Esophagus (tissue), 2 donors: ENCODE results near the gene SCD5. TPM values are rescaled to one million over a fixed set of nuclear protein-coding genes. Genes with fewer than 3 reads are reported as not detected.

Experiments used
- H3K27ac ChIP-seq, 2 donors: one replicate each; pipeline ENCODE4 v1.5.1; 2013; ENCODE audit warnings: low read depth in 2 of 2, mild to moderate bottlenecking in 2 of 2, inconsistent platforms in 1 of 2, low read length in 1 of 2, moderate library complexity in 1 of 2
- H3K27me3 ChIP-seq, 2 donors: one replicate each; pipeline ENCODE4 v1.6.1; 2013; ENCODE audit warnings: low read length in 2 of 2, control low read depth in 1 of 2, mild to moderate bottlenecking in 1 of 2; ENCODE audit not compliant: insufficient read depth in 2 of 2, control insufficient read depth in 1 of 2
- H3K36me3 ChIP-seq, 2 donors: one replicate each; pipeline ENCODE4 v1.6.1; 2013; ENCODE audit warnings: low read length in 1 of 2; ENCODE audit not compliant: control insufficient read depth in 2 of 2, insufficient read depth in 2 of 2
- H3K4me1 ChIP-seq, 2 donors: one replicate each; pipeline ENCODE4 v1.6.1; 2013; ENCODE audit warnings: low read length in 1 of 2; ENCODE audit not compliant: control insufficient read depth in 2 of 2, insufficient read depth in 2 of 2
- H3K4me3 ChIP-seq, 2 donors: one replicate each; pipeline ENCODE4 v1.5.1; 2013; ENCODE audit warnings: low read length in 2 of 2, mild to moderate bottlenecking in 2 of 2, low read depth in 1 of 2, moderate library complexity in 1 of 2
- H3K9me3 ChIP-seq, 2 donors: one replicate each; pipeline ENCODE4 v1.6.1; 2013; ENCODE audit warnings: mild to moderate bottlenecking in 2 of 2, low read depth in 1 of 2, low read length in 1 of 2, moderate library complexity in 1 of 2; ENCODE audit not compliant: control insufficient read depth in 2 of 2, insufficient read depth in 1 of 2
- WGBS, 2 donors: extraction: QIAGEN DNeasy Blood & Tissue Kit; methylation state at CpG; one replicate each; pipeline ENCODE4 v1.1.7; 2013; 5-methylcytosine and 5-hydroxymethylcytosine counted together
- polyA plus RNA-seq, 2 donors: library from polyadenylated mRNA; stranded (reverse); fragments of 200-250 nt; gene quantifications; one replicate each; pipeline ENCODE4 v1.2.3, GENCODE V29; 2013
- donor health status: healthy with polysubstance abuse.
- donor health status: Bipolar disorder and iron deficiency.

The SCD5 gene
- polyA plus RNA-seq, 2 donors, result 2.5 to 2.9 TPM

DNA sequence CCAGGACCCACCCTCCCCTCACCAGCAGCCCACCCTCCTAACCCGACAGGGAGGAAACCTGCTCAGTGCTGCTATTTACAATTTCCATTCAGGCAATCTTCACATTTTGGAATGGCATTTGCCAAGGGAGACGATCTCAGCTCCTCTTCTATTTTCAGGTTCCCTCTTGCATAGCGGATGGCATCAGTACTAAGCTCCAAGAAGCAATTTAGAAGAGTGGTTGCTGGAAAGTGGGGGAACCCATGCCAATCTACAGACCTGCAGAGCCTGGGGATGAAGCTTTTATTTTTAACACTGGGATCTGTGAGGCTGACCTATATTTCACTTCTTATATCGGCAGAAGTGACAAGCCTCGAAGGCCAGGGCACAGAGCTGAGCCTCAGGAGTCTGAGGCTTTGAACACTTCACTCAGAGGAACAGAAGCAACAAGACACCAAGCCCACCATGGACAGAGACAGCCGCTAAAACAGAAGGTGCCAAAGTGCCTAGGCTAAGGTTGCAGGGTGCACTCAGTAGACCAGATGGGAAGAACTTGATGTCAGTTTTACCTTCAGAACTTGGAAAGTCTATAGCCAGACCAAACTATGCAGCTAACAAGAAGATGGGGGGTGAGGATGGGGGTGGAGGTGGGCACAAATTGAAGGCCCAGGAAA lies 44.0 kb downstream of the SCD5 start:
- H3K27ac ChIP-seq, result no peak overlapping the region
- no peaks in the 10 kb centered on the region for H3K9me3 ChIP-seq
- no peaks in the 10 kb centered on the region for H3K36me3 ChIP-seq
- H3K4me3 ChIP-seq, result no peak overlapping the region
- H3K4me1 ChIP-seq, result no peaks in the 10 kb centered on the region
- H3K27me3 ChIP-seq, result no peaks in the 10 kb centered on the region
- whole genome bisulfite sequencing, 2 donors, result 63 to 67% methylated on average over 6 of the region's 6 CpGs

GRCh38 chr4:82753725-82754410 lies 44.7 kb downstream of the SCD5 start:
- WGBS, 2 donors, result 24 to 27% methylated on average over 8 of the region's 8 CpGs
- H3K27ac ChIP-seq, result peak overlapping the region in 1 of 2 donors; percentile 16

GRCh38 chr4:82753238-82753637 lies 45.4 kb downstream of the SCD5 start:
- Histone ChIP-seq H3K36me3 (no peaks in the 10 kb centered on the region), H3K4me1 (no peaks in the 10 kb centered on the region), H3K27ac (no peak overlapping the region), H3K27me3 (no peaks in the 10 kb centered on the region), H3K9me3 (no peaks in the 10 kb centered on the region), H3K4me3 (no peak overlapping the region)
- 85 to 89% methylated on average over 4 of the region's 4 CpGs for WGBS, 2 donors

More at GRCh38 chr4:82753725-82754410, 44.7 kb downstream of the SCD5 start:
- Histone ChIP-seq H3K36me3 (no peaks in the 10 kb centered on the region), H3K4me1 (no peaks in the 10 kb centered on the region), H3K9me3 (no peaks in the 10 kb centered on the region), H3K4me3 (no peak overlapping the region), H3K27me3 (no peaks in the 10 kb centered on the region)

DNA sequence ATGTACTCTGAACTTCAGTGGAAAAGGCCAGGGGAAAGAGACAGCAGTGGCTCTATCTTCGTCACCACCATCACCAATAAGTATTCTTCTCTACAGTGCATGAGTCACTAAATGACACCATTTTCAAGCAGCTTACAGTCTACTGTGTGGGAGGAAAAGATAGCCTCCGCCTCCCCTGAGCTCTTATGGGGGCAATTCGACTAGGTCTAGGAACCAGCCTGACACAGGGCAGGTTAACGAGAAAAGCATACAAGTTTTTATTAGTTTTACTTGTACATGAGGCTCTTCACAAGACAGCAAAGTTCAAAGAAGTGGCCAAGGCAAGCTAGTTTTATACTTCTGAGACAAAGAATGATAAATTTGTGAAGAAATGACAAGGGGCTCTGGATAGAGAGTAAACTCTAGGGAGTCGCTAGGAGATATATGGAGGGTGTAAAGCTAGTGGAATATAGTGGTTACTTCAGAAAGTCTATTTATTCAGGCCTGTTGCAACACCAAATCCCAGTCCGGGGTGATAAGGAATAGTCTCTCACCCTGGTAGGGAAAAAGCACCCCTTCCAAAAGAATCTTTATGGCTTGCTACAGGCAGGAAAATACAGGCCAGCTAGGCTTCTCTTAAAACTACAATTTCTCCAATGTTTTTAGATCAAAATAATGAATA lies 49.7 kb downstream of the SCD5 start:
- no peaks in the 10 kb centered on the region for H3K9me3 ChIP-seq
- H3K36me3 ChIP-seq, result no peaks in the 10 kb centered on the region
- H3K27me3 ChIP-seq, result no peaks in the 10 kb centered on the region
- WGBS, 2 donors, result 90 to 91% methylated on average over 6 of the region's 6 CpGs
- peaks cover 0 to 1% of the 10 kb centered on the region in 2 donors for H3K4me1 ChIP-seq
- H3K4me3 ChIP-seq, result no peak overlapping the region
- no peak overlapping the region for H3K27ac ChIP-seq

DNA sequence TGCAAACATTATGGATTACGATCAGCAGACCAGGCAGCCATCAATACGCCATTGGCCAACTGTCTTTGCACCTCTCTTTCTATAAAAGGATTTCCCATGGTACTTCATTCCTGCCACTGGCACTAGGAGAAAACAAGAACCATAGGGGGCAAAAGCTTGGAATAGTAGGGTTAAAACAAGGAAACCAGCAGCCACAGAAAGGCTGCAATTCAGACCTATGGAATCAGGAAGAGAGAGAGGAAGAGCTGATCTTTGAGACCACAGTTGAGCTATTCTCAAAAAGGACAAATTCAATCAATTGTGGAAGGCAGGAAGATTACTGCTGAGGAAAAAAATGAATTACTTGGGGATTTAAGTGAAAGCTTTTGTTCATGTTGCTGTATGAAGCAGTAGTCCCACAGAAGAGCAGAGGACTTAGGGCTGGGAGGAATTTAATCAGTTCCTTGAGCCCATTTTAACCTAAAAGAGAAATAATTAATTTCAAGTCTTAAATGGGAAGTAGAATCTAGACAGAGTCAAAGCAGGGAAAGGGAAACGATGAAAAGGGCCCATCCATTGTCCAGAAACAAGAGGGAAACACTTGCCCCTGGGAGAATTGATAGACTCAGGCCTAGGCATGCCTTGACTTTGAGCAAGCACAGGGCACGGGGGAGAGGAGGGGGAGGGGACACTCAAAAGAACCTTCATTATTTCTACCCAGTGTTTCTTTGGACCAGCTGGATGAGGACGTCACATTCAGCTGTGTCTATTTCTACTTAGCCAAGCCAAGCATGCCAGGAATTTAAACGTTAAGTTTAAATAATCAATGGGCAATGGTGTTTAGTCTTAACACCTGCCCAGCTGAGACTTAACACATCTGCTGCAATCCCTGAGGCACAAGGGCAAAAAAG lies 50.7 kb downstream of the SCD5 start:
- no peaks in the 10 kb centered on the region for H3K36me3 ChIP-seq
- H3K27me3 ChIP-seq, result no peaks in the 10 kb centered on the region
- 57 to 67% methylated on average over 6 of the region's 6 CpGs for WGBS, 2 donors
- H3K4me3 ChIP-seq, result no peak overlapping the region
- H3K9me3 ChIP-seq, result no peaks in the 10 kb centered on the region
- H3K4me1 ChIP-seq, result peaks cover 0 to 1% of the 10 kb centered on the region in 2 donors
- no peak overlapping the region for H3K27ac ChIP-seq

DNA sequence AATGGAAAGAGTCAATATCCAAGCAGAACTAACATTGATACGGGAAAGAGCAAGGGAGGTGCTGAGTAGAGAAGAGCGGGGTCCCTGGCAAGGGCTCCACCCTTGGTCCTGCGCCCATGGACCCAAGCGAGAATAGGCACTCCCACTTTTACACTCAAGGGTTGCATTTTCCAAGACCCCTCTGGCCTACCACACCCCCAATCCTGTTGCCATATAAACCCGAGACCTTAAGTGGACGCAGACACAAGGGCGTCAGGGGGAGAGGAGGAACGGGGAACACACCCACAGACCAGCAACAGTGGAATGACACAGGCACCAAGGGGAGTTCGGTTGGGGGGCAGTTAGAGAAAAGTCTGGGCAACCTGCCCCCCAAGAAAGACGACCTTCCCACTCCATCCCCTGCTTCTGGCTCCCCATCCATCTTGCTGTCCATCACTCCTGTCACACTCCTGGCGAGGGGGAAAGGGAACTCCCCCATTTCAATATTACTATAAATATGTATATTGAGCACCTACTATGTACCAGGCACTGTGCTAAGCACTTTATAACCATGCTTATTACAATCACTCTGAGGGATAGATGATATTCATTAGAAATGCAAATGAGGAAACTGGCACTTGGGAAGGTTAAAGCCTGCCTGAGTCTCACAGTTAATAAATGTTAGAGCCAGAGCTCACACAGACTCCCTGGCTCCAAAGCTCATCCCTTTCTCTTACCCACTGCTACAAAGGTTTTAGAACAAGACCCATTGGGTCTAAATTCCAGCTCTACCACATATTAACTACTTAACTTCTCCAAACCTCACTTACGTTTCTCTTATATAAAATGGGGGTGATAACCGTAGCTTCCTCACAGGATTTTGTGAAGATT lies 51.7 kb downstream of the SCD5 start:
- Histone ChIP-seq H3K36me3 (no peaks in the 10 kb centered on the region), H3K27me3 (no peaks in the 10 kb centered on the region), H3K4me3 (no peak overlapping the region), H3K9me3 (no peaks in the 10 kb centered on the region), H3K4me1 (peaks cover 0 to 1% of the 10 kb centered on the region in 2 donors), H3K27ac (no peak overlapping the region)
- 77 to 91% methylated on average over 12 to 13 of the region's 13 CpGs for WGBS, 2 donors

- H3K9me3 ChIP-seq, result no peaks in the 10 kb centered on the region
- 62 to 68% methylated on average over 6 of the region's 6 CpGs for WGBS, 2 donors
- peaks cover 0 to 1% of the 10 kb centered on the region in 2 donors for H3K4me1 ChIP-seq
- H3K4me3 ChIP-seq, result no peak overlapping the region
- H3K36me3 ChIP-seq, result no peaks in the 10 kb centered on the region
- no peaks in the 10 kb centered on the region for H3K27me3 ChIP-seq
- no peak overlapping the region for H3K27ac ChIP-seq
Observed at GRCh38 chr4:82745173-82745842, 53.3 kb downstream of the SCD5 start.

- Histone ChIP-seq H3K9me3 (no peaks in the 10 kb centered on the region), H3K4me1 (peaks cover 0 to 1% of the 10 kb centered on the region in 2 donors), H3K36me3 (no peaks in the 10 kb centered on the region), H3K27me3 (no peaks in the 10 kb centered on the region), H3K27ac (no peak overlapping the region), H3K4me3 (no peak overlapping the region)
- 55 to 58% methylated on average over 5 of the region's 5 CpGs for WGBS, 2 donors
Observed at GRCh38 chr4:82744284-82744968, 54.2 kb downstream of the SCD5 start.
